Adipocyte (in vitro differentiated cells): ENCODE measurements around the gene FGR.
"Not testable (repeated sequence)": the region's sequence is repeated elsewhere in the genome, so short reads cannot be mapped to it uniquely, and the experiment has no call there.

Source experiments
- DNase-seq: peaks from one replicate; pipeline ENCODE4 v3.0.0-alpha.2; 2015; ENCODE audit warnings: low read depth
- H3K27me3 ChIP-seq: replicated peaks from 2 replicates; pipeline ENCODE4 v1.7.0; 2013; ENCODE audit warnings: mild to moderate bottlenecking, low read length, moderate library complexity; ENCODE audit not compliant: control insufficient read depth, insufficient read depth
- H3K36me3 ChIP-seq: 2 replicates; pipeline ENCODE4 v1.7.0; 2013; ENCODE audit warnings: low read length, mild to moderate bottlenecking, moderate library complexity; ENCODE audit not compliant: control insufficient read depth, insufficient read depth, severe bottlenecking
- H3K4me1 ChIP-seq: 2 replicates; pipeline ENCODE4 v1.7.0; 2013; ENCODE audit warnings: mild to moderate bottlenecking, low read length, moderate library complexity; ENCODE audit not compliant: control insufficient read depth, insufficient read depth
- H3K4me3 ChIP-seq: 2 replicates; pipeline ENCODE4 v1.7.0; 2013; ENCODE audit warnings: mild to moderate bottlenecking, low read length, moderate library complexity
- H3K9ac ChIP-seq: 2 replicates; pipeline ENCODE4 v1.7.0; 2013; ENCODE audit warnings: mild to moderate bottlenecking, low read length, moderate library complexity
- H3K9me3 ChIP-seq: 2 replicates; pipeline ENCODE4 v1.7.0; 2013; ENCODE audit warnings: mild to moderate bottlenecking, low read length, moderate library complexity; ENCODE audit not compliant: control insufficient read depth

Gene FGR

DNA sequence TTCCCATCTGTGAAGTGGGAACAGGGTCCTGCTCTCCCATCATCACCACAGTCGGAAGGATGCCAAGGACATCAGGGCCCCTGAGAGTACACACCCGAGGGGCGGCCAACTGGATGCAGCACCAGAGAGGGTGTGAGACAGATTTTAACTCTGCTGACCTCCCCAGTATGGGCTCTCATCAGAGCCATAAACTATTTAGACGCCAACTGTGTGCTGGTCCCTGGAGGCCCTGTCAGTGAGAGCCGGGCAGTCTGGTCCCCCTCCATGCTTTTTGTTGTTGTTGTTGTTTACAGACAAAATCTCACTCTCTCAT, 1.7 kb downstream of the FGR start:
- H3K4me3 ChIP-seq, result no peak overlapping the region
- no peaks in the 10 kb centered on the region for H3K36me3 ChIP-seq
- peaks cover 28% of the 10 kb centered on the region for H3K4me1 ChIP-seq
- H3K9ac ChIP-seq, result no peak overlapping the region
- no peaks in the 10 kb centered on the region for H3K9me3 ChIP-seq
- DNase-seq, result no peak
- H3K27me3 ChIP-seq, result no peaks in the 10 kb centered on the region

GRCh38 chr1:27632387-27633297, 2.3 kb downstream of the FGR start:
- Histone ChIP-seq H3K9me3 (no peaks in the 10 kb centered on the region), H3K4me3 (no peak overlapping the region), H3K27me3 (no peaks in the 10 kb centered on the region), H3K4me1 (peaks cover 34% of the 10 kb centered on the region), H3K9ac (no peak overlapping the region), H3K36me3 (no peaks in the 10 kb centered on the region)
- DNase-seq, result no peak

GRCh38 chr1:27630859-27631491, 4.0 kb downstream of the FGR start:
- DNase-seq, result no peak
- no peaks in the 10 kb centered on the region for H3K27me3 ChIP-seq
- H3K9me3 ChIP-seq, result no peaks in the 10 kb centered on the region
- H3K9ac ChIP-seq, result no peak overlapping the region
- peaks cover 48% of the 10 kb centered on the region for H3K4me1 ChIP-seq
- no peaks in the 10 kb centered on the region for H3K36me3 ChIP-seq
- no peak overlapping the region for H3K4me3 ChIP-seq

GRCh38 chr1:27628712-27629111, 6.3 kb downstream of the FGR start:
- Histone ChIP-seq H3K9ac (peak overlapping the region; percentile 79), H3K36me3 (no peaks in the 10 kb centered on the region), H3K27me3 (no peaks in the 10 kb centered on the region), H3K4me1 (peaks cover 68% of the 10 kb centered on the region), H3K9me3 (no peaks in the 10 kb centered on the region), H3K4me3 (no peak overlapping the region)
- DNase-seq, result no peak

- H3K36me3 ChIP-seq, H3K4me3 ChIP-seq, DNase-seq, H3K9me3 ChIP-seq, H3K9ac ChIP-seq, H3K27me3 ChIP-seq: not testable (repeated sequence)
- H3K4me1 ChIP-seq, result peaks cover 70% of the 10 kb centered on the region
These were observed 7.3 kb downstream of the FGR start for GRCh38 chr1:27627733-27628132.

DNA sequence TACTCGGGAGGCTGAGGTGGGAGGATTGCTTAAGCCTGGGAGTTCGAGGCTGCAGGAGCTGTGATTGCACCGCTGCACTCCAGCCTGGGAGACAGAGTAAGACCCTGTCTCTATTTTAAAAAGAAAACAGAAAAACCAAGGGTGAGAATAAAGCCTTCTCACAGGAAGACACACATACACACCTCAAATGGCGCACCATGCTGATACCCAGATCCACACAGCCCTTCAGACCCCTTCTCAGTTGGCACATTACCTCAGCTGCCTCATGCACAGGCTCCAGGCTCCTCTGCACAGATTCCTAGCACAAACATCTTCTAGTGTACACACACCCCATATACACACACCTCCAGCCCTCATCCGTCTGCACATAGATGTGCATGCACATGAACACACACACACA, 7.9 kb downstream of the FGR start:
- DNase-seq, result no peak
- H3K9ac ChIP-seq, result peak overlapping the region; percentile 46
- no peaks in the 10 kb centered on the region for H3K36me3 ChIP-seq
- no peak overlapping the region for H3K4me3 ChIP-seq
- peaks cover 70% of the 10 kb centered on the region for H3K4me1 ChIP-seq
- H3K27me3 ChIP-seq, result no peaks in the 10 kb centered on the region
- H3K9me3 ChIP-seq, result no peaks in the 10 kb centered on the region

- Histone ChIP-seq H3K4me3 (no peak overlapping the region), H3K36me3 (no peaks in the 10 kb centered on the region), H3K4me1 (peaks cover 74% of the 10 kb centered on the region), H3K9me3 (no peaks in the 10 kb centered on the region), H3K27me3 (no peaks in the 10 kb centered on the region), H3K9ac (peak overlapping the region; percentile 46)
- no peak for DNase-seq
These were observed 8.7 kb downstream of the FGR start for GRCh38 chr1:27626031-27626935.

DNA sequence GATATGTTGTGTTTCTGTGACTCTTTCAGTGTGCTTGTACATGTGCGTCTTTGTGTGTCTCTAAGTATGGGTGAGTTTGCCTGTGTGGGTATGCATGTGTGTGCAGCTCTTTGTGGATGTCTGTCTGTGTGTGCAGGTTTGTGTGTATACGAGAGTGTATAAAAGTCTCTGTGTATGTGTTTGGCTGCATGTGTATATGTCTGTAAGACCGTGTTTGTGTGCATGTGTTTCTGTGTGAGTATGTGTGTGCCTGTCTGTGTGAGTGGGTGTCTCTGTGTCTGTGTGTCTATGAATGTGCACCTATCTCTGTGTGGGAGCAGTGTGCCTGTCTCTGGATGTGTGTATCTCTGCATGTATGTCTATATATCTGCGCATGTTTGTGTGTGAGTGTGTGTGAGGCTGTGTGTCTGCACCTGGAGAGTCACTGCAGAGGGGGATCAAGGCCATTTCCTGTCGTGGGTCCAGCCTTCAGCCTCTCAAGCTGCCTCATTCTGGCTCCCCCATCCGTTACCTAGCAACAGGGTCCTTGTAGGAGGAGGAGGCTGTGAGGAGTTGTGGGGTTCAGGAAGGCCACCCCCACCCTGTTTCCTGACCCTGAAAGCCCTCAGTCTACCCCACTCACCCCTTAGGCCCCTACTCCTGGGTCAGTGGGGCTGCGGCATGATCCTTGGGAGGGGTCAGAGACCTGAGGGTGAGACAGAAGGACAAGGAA, 10.4 kb downstream of the FGR start:
- Histone ChIP-seq H3K27me3 (no peaks in the 10 kb centered on the region), H3K36me3 (no peaks in the 10 kb centered on the region), H3K9me3 (no peaks in the 10 kb centered on the region), H3K9ac (peak overlapping the region; percentile 70), H3K4me3 (peak overlapping the region; percentile 2), H3K4me1 (peaks cover 65% of the 10 kb centered on the region)
- DNase-seq, result no peak

DNA sequence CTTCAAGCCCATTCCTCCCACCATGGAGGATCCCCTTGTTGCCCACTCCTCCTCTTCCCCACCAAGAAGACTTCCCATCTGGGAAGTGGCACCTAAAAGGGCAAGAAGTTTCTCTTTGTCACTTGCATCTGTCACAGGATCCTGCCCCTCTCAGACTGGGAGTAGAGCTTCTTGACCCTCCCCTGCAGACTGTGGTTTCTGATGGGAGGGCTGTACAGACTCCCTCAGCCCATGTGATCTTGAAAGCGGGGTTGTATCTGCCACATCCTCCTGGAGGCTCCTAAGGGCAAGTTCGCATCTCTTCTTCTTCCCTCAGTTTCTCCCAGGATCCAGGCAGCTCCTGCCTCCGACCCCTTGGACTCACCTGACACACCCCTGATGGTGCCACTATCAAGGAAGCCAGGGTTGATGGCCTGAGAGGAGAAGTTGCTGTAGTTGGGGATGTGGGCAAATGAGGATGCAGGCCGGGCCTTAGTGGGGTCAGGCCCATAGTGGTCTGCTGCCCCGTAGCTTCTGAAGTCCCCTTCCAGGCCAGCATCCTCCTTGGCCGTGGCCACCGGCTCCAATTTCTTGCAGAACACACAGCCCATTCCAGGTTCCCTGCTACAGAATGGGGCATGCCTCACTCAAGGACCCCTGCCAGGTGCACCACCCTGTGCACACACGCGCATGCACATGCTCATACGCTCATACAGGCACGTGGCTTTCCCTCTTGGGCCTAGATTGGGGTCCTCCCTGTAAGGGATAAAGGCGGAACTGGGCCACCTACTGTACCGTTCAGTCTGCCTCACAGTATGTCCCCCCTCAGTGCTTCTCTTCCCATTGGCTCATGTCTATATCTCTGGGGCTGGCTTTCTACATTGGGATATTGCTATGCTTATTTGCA, 11.4 kb downstream of the FGR start:
- no peaks in the 10 kb centered on the region for H3K9me3 ChIP-seq
- no peaks in the 10 kb centered on the region for H3K27me3 ChIP-seq
- H3K9ac ChIP-seq, result peak overlapping the region; percentile 70
- peaks cover 55% of the 10 kb centered on the region for H3K4me1 ChIP-seq
- H3K36me3 ChIP-seq, result no peaks in the 10 kb centered on the region
- no peak overlapping the region for H3K4me3 ChIP-seq
- no peak for DNase-seq

GRCh38 chr1:27622828-27623227, 12.2 kb downstream of the FGR start:
- H3K36me3 ChIP-seq, result no peaks in the 10 kb centered on the region

More at GRCh38 chr1:27622828-27623227, 12.2 kb downstream of the FGR start:
- Histone ChIP-seq H3K27me3 (no peaks in the 10 kb centered on the region), H3K4me1 (peaks cover 47% of the 10 kb centered on the region), H3K4me3 (no peak overlapping the region), H3K9me3 (no peaks in the 10 kb centered on the region), H3K9ac (no peak overlapping the region)
- DNase-seq, result no peak
